ENCODE results near the gene LPP. TPM values are rescaled to one million over a fixed set of nuclear protein-coding genes. Genes with fewer than 3 reads are reported as not detected.

Gene LPP, protein sequence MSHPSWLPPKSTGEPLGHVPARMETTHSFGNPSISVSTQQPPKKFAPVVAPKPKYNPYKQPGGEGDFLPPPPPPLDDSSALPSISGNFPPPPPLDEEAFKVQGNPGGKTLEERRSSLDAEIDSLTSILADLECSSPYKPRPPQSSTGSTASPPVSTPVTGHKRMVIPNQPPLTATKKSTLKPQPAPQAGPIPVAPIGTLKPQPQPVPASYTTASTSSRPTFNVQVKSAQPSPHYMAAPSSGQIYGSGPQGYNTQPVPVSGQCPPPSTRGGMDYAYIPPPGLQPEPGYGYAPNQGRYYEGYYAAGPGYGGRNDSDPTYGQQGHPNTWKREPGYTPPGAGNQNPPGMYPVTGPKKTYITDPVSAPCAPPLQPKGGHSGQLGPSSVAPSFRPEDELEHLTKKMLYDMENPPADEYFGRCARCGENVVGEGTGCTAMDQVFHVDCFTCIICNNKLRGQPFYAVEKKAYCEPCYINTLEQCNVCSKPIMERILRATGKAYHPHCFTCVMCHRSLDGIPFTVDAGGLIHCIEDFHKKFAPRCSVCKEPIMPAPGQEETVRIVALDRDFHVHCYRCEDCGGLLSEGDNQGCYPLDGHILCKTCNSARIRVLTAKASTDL
- total RNA-seq (2021; ENCODE audit: unreplicated experiment) (54.0 TPM), Bru-seq, nascent RNA (percentile 84 among the genes with signal in this experiment), BruChase-seq, experiment 1, labeled RNA remaining after a 6-hour chase (percentile 79 among the genes with signal in this experiment), BruChase-seq, experiment 2, labeled RNA remaining after a 2-hour chase (percentile 75 among the genes with signal in this experiment)
- 5.5 TPM in 2 replicates for polyA plus RNA-seq (2012)
- long read RNA-seq, partial matches to known transcripts, result 13 of 26 reads
- long read RNA-seq, other reads (novel, unspliced or antisense), result 13 of 26 reads

DNA sequence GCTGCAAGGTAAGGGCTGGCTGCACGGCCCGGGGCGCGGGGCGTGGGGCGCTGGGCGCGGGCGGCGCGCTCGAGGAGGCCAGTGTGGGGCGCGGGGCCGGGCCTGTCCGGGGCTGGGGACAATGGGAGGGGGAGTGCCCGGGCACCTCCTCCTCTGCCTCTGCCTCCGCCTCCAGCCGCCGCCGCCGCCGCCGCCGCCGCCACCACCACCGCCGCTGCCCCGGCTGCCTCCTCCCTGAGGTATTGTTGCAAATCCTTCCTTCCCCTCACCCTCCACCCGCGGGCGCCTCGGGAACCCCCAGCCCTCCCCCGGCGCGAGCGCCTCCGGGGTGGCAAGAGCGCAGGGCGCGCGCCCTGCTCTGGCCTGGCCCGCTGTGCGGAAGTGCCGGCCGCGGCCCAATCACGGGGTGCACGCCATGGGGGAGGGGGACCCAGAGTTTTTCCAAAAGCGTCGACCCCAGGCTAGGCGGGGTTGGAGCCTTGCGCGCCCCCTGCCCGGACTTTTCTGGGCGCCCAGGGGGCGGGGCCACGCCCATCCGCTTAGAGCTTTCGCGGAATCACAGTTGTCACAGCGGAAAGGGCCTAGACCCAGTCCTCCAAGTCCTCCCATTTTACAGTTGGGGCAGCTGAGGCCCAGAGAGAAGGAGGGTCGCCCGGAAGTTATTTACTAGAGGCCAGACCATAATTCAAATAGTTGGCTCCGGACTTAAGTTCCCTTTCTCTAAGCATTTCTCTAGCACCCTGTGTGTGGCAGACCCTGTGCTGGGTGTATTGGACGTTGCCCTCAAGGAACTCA, at the start of gene LPP:
TSS of gene LPP (plus strand) at position 144 of the 795 bp plus-strand sequence. CDS start 251,964 bp downstream, outside the sequence.
- Histone ChIP-seq H3K9me3 (ENCODE audit: control insufficient read depth in 1 of 2, insufficient read depth in 1 of 2, low read depth in 1 of 2, low read length in 2 of 2) (no peaks in the 10 kb centered on the region), H3K36me3 (ENCODE audit: control insufficient read depth in 1 of 2, insufficient read depth in 2 of 2, low read length in 2 of 2) (no peaks in the 10 kb centered on the region), H3K4me3 (replicated peaks in 1 of 2; ENCODE audit: low read depth in 1 of 2, low read length in 2 of 2) (peak within 1 kb of the TSS; percentile 68 to 73), H3K4me2 (ENCODE audit: low read length) (peak within 1 kb of the TSS; percentile 89), H3K27me3 (ENCODE audit: insufficient read depth, low read length) (no peaks in the 10 kb centered on the region), H3K9ac (ENCODE audit: low read length) (peak within 1 kb of the TSS; percentile 85), H2AFZ (ENCODE audit: low read depth, low read length, poor library complexity, severe bottlenecking) (no peak within 1 kb of the TSS), H3K9me2 (ENCODE audit: insufficient read depth) (no peaks in the 10 kb centered on the region), H4K20me1 (ENCODE audit: insufficient read depth) (no peaks in the 10 kb centered on the region), H3K79me2 (ENCODE audit: insufficient read depth, low read length) (peaks cover 46% of the 10 kb centered on the region), H3K27ac (ENCODE audit: low read depth, low read length) (peak within 1 kb of the TSS; percentile 79), H3K4me1 (ENCODE audit: control insufficient read depth in 1 of 2, insufficient read depth in 2 of 2, low read length in 2 of 2) (peaks cover 13 to 55% of the 10 kb centered on the region in 2 experiments)
- intact Hi-C loops (cut with micrococcal nuclease), result loop anchor here (5.0 kb wide), 2 partner anchors 143 to 407 kb away; partner anchors contain the start of gene BCL6
- no peak for DNase-seq (ENCODE audit: low read depth, low spot score)
- BruUV-seq (replicated peaks), result no TSS peak
- RAD21 ChIA-PET (ENCODE audit: low non-redundant PET in 1 of 2, low total read pairs in 2 of 2, uncharacterized antibody in 2 of 2, unreplicated experiment in 2 of 2), result interaction anchor here in 1 of 2 experiments (1.0 kb wide), 1 partner anchor 44 kb away, joined by 3 read pairs; no protein-coding TSS in a partner anchor
- peak; percentile 88 for ATAC-seq
- POLR2A ChIA-PET, result interaction anchor here (1.2 kb wide), 1 partner anchor 409 kb away, joined by 3 read pairs; the partner anchor contains the start of gene BCL6
- CTCF ChIA-PET, result interaction anchor here (1.4 kb wide), 1 partner anchor 800 kb away, joined by 3 read pairs; no protein-coding TSS in a partner anchor
- TF ChIP-seq, protein P1, sequence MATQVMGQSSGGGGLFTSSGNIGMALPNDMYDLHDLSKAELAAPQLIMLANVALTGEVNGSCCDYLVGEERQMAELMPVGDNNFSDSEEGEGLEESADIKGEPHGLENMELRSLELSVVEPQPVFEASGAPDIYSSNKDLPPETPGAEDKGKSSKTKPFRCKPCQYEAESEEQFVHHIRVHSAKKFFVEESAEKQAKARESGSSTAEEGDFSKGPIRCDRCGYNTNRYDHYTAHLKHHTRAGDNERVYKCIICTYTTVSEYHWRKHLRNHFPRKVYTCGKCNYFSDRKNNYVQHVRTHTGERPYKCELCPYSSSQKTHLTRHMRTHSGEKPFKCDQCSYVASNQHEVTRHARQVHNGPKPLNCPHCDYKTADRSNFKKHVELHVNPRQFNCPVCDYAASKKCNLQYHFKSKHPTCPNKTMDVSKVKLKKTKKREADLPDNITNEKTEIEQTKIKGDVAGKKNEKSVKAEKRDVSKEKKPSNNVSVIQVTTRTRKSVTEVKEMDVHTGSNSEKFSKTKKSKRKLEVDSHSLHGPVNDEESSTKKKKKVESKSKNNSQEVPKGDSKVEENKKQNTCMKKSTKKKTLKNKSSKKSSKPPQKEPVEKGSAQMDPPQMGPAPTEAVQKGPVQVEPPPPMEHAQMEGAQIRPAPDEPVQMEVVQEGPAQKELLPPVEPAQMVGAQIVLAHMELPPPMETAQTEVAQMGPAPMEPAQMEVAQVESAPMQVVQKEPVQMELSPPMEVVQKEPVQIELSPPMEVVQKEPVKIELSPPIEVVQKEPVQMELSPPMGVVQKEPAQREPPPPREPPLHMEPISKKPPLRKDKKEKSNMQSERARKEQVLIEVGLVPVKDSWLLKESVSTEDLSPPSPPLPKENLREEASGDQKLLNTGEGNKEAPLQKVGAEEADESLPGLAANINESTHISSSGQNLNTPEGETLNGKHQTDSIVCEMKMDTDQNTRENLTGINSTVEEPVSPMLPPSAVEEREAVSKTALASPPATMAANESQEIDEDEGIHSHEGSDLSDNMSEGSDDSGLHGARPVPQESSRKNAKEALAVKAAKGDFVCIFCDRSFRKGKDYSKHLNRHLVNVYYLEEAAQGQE (IDR thresholded peaks at IDR 0.05; ENCODE audit: low read depth), result no peak
- no peak; the same call in 1 of the 2 replicates for TF ChIP-seq SRF (IDR thresholded peaks at IDR 0.05; ENCODE audit: low read depth)
- TF ChIP-seq ZNF274 (IDR thresholded peaks at IDR 0.05; ENCODE audit: low read depth, low read length), result no peak
- TF ChIP-seq POLR2A (IDR thresholded peaks at IDR 0.05; ENCODE audit: borderline replicate concordance, extremely low read depth, insufficient read depth, insufficient read length), result peak; percentile 10
- no peak for TF ChIP-seq EZH2 (IDR thresholded peaks at IDR 0.05)
- no peak for TF ChIP-seq EZH2phosphoT487 (IDR thresholded peaks at IDR 0.05; ENCODE audit: borderline replicate concordance)
- 0 out of 2 replicates have a peak, but pooled peaks have one; percentile 6 for TF ChIP-seq RAD21 (IDR thresholded peaks at IDR 0.05; ENCODE audit: low read depth)
- TF ChIP-seq, protein P2, sequence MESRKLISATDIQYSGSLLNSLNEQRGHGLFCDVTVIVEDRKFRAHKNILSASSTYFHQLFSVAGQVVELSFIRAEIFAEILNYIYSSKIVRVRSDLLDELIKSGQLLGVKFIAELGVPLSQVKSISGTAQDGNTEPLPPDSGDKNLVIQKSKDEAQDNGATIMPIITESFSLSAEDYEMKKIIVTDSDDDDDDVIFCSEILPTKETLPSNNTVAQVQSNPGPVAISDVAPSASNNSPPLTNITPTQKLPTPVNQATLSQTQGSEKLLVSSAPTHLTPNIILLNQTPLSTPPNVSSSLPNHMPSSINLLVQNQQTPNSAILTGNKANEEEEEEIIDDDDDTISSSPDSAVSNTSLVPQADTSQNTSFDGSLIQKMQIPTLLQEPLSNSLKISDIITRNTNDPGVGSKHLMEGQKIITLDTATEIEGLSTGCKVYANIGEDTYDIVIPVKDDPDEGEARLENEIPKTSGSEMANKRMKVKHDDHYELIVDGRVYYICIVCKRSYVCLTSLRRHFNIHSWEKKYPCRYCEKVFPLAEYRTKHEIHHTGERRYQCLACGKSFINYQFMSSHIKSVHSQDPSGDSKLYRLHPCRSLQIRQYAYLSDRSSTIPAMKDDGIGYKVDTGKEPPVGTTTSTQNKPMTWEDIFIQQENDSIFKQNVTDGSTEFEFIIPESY (IDR thresholded peaks at IDR 0.05; ENCODE audit: extremely low read depth, insufficient replicate concordance, low read length), result no peak
- TF ChIP-seq CEBPB (IDR thresholded peaks at IDR 0.05; ENCODE audit: low read depth), result no peak
- TF ChIP-seq, protein P3, sequence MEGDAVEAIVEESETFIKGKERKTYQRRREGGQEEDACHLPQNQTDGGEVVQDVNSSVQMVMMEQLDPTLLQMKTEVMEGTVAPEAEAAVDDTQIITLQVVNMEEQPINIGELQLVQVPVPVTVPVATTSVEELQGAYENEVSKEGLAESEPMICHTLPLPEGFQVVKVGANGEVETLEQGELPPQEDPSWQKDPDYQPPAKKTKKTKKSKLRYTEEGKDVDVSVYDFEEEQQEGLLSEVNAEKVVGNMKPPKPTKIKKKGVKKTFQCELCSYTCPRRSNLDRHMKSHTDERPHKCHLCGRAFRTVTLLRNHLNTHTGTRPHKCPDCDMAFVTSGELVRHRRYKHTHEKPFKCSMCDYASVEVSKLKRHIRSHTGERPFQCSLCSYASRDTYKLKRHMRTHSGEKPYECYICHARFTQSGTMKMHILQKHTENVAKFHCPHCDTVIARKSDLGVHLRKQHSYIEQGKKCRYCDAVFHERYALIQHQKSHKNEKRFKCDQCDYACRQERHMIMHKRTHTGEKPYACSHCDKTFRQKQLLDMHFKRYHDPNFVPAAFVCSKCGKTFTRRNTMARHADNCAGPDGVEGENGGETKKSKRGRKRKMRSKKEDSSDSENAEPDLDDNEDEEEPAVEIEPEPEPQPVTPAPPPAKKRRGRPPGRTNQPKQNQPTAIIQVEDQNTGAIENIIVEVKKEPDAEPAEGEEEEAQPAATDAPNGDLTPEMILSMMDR (IDR thresholded peaks at IDR 0.05 in 2 of 3, conservative IDR thresholded peaks at IDR 0.05 in 1 of 3; ENCODE audit: borderline replicate concordance in 1 of 3, insufficient read depth in 1 of 3, low read depth in 2 of 3, low read length in 2 of 3), result no peak
- TF ChIP-seq ZFX (IDR thresholded peaks at IDR 0.05), result peak; percentile 80
- TF ChIP-seq POLR2AphosphoS5 (IDR thresholded peaks at IDR 0.05; ENCODE audit: low read depth, low read length), result peak; percentile 34; the same call in 1 of the 2 replicates
- TF ChIP-seq, protein P4, sequence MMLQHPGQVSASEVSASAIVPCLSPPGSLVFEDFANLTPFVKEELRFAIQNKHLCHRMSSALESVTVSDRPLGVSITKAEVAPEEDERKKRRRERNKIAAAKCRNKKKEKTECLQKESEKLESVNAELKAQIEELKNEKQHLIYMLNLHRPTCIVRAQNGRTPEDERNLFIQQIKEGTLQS (IDR thresholded peaks at IDR 0.05), result no peak
